Measurements from ENCODE around the gene CCDC88A.

DNA sequence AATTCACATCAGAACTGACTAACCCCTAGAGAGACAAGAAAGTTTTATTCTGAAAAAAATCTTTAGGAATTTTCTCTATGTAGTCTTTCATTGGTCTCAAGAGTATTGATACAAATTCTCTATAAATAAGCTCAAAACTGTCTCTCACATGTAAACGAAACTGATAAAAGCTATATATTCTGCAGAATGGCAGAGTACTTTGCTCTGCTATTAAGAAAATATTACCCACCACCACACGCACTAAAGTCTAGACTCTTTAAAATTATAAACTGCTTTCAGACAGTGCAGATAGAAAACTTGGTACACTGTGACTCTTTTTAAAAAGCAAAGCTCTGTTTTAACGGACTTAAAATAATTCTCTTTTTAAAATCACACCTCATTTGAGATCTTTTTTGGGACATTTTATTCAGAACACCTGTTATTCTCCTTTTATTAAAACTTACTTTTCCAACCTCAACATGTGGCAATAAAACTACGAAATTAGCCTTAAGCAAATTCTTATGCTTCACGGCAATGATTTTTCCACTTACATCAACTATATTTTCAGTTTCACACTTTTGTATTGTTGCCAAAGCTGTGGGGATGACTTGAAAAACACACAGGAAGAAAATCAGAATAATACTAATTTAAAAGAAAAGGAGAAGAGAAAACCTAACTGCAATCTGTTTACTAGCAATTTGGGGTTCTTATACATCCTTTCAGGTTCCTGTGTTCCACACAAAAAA is 58.0 kb downstream of the CCDC88A start:
- TF ChIP-seq POLR2A (IDR thresholded peaks at IDR 0.05; ENCODE audit: low read length) (no peak), GATA1 (IDR thresholded peaks at IDR 0.05; ENCODE audit: low read depth, low read length) (no peak)
